Skeletal muscle satellite cell (primary cell): ENCODE data around the gene ART1.
"Not testable (repeated sequence)": the region's sequence is repeated elsewhere in the genome, so short reads cannot be mapped to it uniquely, and the experiment has no call there.

Experiments
- H3K27me3 ChIP-seq: 2 replicates; pipeline ENCODE4 v1.7.0; 2013; ENCODE audit warnings: low read length; ENCODE audit not compliant: control insufficient read depth, insufficient read depth
- H3K36me3 ChIP-seq: 2 replicates; pipeline ENCODE4 v1.7.0; 2013; ENCODE audit warnings: mild to moderate bottlenecking, control low read depth, low read length; ENCODE audit not compliant: insufficient read depth
- H3K4me1 ChIP-seq: 2 replicates; pipeline ENCODE4 v1.7.0; 2013; ENCODE audit warnings: low read length; ENCODE audit not compliant: control insufficient read depth, insufficient read depth
- H3K4me2 ChIP-seq: 2 replicates; pipeline ENCODE4 v1.7.0; 2013; ENCODE audit warnings: mild to moderate bottlenecking, low read length
- H3K4me3 ChIP-seq: 2 replicates; pipeline ENCODE4 v1.7.0; 2013; ENCODE audit warnings: low read length
- H3K9ac ChIP-seq: 2 replicates; pipeline ENCODE4 v1.7.0; 2013; ENCODE audit warnings: mild to moderate bottlenecking, low read depth, low read length, moderate library complexity
- H3K9me3 ChIP-seq: replicated peaks from 2 replicates; pipeline ENCODE4 v1.7.0; 2013; ENCODE audit warnings: mild to moderate bottlenecking, control low read depth, low read length

The ART1 gene

DNA sequence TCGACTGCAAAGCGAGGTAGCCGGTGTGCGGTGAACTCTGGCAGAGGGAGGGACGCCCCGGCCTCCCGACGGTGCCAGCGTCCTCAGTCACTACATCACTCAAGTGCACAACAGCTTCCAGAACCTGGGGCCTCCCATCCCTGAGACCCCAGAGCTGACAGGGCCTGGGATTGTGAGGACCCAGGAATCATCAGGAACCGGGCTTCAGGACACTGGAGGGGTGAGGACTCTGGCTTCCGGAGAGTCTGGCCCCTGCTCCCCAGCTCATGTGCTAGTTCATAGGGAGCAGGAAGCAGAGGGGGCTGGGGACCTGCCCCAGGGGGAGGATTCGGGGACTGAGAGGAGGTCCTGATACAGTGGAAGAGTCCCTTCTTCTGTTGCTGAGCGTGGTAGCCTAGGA, 7.7 kb upstream of the ART1 start:
- Histone ChIP-seq H3K4me1 (no peaks in the 10 kb centered on the region), H3K9ac (no peak overlapping the region), H3K36me3 (no peaks in the 10 kb centered on the region), H3K4me3 (no peak overlapping the region), H3K9me3 (no peaks in the 10 kb centered on the region), H3K27me3 (peaks cover 43% of the 10 kb centered on the region), H3K4me2 (no peak overlapping the region)

DNA sequence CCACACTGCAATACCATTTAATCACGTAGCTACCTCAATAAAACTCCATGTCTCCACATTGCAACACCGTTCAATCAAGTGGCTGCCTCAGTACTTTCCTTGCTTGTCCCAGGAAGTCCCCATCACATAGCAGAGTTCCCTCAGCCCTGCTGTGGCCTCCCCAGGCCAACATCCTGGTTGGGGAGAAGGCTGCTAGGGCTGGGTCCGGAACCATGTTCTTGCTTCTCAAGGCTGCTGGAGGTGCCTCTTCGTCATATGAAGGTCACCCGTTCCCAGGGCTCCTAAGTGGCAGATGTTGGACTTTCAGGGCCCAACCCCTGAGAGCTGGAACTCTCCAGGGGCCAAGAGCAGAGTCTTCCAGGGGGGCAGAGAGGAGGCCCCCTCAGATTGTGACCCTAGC, 6.4 kb upstream of the ART1 start:
- no peaks in the 10 kb centered on the region for H3K9me3 ChIP-seq
- H3K27me3 ChIP-seq = peaks cover 48% of the 10 kb centered on the region
- H3K4me2 ChIP-seq = no peak overlapping the region
- no peaks in the 10 kb centered on the region for H3K36me3 ChIP-seq
- H3K9ac ChIP-seq = no peak overlapping the region
- no peak overlapping the region for H3K4me3 ChIP-seq
- no peaks in the 10 kb centered on the region for H3K4me1 ChIP-seq

DNA sequence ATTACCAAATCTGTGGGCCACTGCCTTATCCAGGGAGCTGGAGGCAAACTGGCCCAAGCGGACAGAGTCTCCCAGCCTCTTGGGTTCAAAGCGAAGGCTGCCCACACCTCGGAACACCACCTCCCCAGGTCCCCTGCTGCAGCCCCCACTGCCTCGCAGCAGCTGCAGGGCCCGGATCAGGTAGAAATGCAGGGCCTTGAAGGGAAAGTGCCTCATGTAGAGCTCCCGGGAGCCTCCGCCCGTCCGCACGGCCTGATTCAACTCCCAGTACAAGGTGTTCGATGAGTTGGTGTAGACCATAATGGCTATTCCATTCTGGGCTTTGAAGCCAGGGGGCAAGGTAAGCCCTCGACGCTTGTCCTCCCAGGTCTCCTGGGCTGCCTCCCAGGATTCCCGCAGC, 5.1 kb upstream of the ART1 start:
- Histone ChIP-seq H3K36me3 (no peaks in the 10 kb centered on the region), H3K4me2 (no peak overlapping the region), H3K9ac (no peak overlapping the region), H3K4me1 (no peaks in the 10 kb centered on the region), H3K9me3 (no peaks in the 10 kb centered on the region), H3K4me3 (no peak overlapping the region), H3K27me3 (peaks cover 44% of the 10 kb centered on the region)

DNA sequence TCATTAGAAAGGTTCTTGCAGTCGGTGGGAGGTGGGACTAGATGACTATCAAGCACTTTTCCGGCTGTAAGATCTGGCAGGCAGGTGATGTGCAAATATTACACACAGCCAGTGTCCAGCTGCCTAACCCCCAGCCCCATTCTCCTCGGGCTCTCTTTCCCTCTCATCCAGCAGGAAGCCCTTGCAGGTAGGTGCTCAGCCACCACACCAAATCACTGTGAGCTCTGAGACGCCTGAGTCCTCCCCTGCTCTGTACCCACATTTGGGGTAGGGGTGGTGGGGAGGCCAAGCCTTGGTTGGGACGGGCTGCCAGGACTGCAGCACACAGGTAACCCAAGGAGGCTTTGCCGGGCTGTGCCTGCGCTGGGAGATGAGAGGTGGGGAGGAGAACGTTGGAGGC, 3.7 kb upstream of the ART1 start:
- Histone ChIP-seq H3K9me3 (no peaks in the 10 kb centered on the region), H3K4me2 (no peak overlapping the region), H3K9ac (no peak overlapping the region), H3K4me3 (no peak overlapping the region), H3K27me3 (peaks cover 54% of the 10 kb centered on the region), H3K36me3 (no peaks in the 10 kb centered on the region), H3K4me1 (no peaks in the 10 kb centered on the region)

DNA sequence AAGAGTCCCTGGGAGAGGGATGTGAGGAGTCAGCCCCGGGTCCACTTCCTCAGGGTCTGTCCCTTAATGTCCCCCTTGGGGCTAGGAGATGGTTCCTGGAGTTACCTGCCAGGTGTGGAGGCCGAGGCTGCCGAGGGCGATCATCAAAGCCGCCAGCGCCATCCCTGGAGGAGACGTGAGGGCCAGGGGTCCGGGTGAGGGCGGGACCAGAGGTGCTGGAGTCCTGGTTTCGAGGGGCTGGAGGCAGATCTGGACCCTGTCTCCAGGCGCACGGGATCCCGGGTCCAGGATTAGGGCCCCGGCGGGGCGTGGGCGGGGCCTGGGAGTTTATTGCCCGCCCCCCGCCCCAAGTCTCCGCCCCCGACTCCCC, 3.2 kb upstream of the ART1 start, which contains the start of gene ART5:
TSS of gene ART5 (minus strand) at position 292 of the 370 bp plus-strand sequence. CDS start at position 162, 130 bp downstream.
- no peaks in the 10 kb centered on the region for H3K9me3 ChIP-seq
- no peaks in the 10 kb centered on the region for H3K36me3 ChIP-seq
- H3K4me1 ChIP-seq = no peaks in the 10 kb centered on the region
- peaks cover 54% of the 10 kb centered on the region for H3K27me3 ChIP-seq
- H3K9ac ChIP-seq = peak within 1 kb of the TSS; percentile 57
- peak within 1 kb of the TSS; percentile 63 for H3K4me3 ChIP-seq
- peak within 1 kb of the TSS; percentile 95 for H3K4me2 ChIP-seq

DNA sequence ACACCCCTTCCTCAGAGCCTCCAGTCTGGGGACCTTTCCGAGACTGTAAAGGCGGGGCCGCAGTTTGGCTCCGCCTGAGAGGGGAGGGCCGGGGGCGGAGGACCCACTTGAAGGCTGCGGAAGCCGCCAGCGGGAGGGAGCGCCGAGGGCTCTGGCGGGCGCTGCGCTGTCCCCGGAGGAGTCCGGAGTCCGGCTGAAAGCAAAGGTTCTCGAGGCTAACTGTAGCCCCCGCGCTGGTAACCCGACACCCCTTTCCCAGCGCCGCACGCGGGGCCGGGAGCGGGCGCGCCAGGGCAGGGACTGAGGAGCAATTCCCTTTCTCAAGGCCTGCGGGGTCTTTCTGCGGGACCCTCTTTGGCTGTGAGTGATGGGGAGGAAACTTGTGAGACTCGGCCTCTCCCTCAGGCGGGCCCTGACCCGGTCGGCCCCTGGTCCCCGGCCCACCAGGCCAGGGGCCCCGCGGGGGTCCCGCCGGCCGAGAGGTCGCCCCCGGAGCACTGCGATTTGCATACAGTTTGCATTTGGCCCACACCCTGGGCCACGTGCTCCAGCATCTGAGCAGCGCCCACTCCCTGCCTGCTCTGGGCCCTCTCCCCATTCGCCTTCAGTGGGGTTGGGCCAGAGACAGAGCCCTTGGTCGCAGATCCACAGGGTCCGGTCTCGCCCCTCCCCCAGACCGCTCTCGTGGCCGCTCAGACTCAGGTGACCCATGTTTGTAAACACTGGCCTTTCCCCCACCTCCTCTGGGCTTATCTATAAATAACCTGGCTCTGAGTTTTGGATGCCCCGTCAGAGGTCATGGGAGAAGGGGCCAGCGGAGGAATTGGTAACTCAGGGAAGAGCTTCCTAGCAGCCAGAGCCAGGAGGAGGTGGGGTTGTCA, 2.6 kb upstream of the ART1 start:
- Histone ChIP-seq H3K4me3 (peak overlapping the region; percentile 63), H3K9me3 (no peaks in the 10 kb centered on the region), H3K27me3 (peaks cover 52% of the 10 kb centered on the region), H3K4me1 (no peaks in the 10 kb centered on the region), H3K9ac (peak overlapping the region; percentile 57), H3K36me3 (no peaks in the 10 kb centered on the region), H3K4me2 (peak overlapping the region; percentile 95)

DNA sequence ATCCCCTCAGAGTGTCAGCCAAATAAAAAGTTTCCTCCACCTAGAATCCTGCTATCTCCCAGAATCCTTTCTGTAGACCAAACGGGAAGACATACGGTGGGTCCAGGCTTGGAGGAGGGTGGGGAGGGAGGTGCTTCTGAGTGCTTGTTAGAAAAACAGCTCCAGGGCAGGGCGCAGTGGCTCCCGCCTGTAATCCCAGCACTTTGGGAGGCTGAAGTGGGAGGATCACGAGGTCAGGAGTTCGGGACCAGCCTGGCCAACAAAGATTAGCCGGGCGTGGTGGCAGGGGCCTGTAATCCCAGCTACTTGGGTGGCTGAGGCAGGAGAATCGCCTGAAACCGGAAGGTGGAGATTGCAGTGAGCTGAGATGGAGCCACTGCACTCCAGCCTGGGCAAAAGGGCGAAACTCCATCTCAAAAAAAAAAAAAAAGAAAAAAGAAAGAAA, 1.8 kb upstream of the ART1 start:
- H3K9ac ChIP-seq, H3K36me3 ChIP-seq, H3K4me1 ChIP-seq, H3K4me3 ChIP-seq, H3K9me3 ChIP-seq: not testable (repeated sequence)
- H3K27me3 ChIP-seq = peaks cover 51% of the 10 kb centered on the region
- peak overlapping the region; percentile 95 for H3K4me2 ChIP-seq

DNA sequence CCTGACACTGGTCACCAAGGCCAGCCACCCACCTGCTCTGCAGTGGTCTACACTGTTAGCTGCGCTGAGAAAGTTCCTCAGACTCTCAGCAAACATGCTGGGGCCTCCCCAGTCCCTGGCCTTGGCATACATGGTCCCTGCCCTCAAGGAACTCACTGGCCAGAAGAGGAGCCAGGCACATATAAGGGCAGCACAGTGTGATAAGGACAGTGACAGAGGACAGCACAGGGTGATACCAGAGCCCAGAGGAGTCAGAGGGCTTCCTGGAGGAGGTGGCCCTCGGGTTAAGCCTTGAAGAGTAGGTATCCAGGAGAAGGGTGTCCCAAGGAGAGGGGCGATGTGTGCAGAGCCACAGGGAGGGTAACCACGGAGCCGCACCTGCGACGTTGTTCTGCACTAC, 624 bp downstream of the ART1 start:
- peaks cover 58% of the 10 kb centered on the region for H3K27me3 ChIP-seq
- no peak overlapping the region for H3K4me2 ChIP-seq
- H3K9ac ChIP-seq = no peak overlapping the region
- H3K9me3 ChIP-seq = no peaks in the 10 kb centered on the region
- H3K4me3 ChIP-seq = no peak overlapping the region
- no peaks in the 10 kb centered on the region for H3K36me3 ChIP-seq
- H3K4me1 ChIP-seq = no peaks in the 10 kb centered on the region

DNA sequence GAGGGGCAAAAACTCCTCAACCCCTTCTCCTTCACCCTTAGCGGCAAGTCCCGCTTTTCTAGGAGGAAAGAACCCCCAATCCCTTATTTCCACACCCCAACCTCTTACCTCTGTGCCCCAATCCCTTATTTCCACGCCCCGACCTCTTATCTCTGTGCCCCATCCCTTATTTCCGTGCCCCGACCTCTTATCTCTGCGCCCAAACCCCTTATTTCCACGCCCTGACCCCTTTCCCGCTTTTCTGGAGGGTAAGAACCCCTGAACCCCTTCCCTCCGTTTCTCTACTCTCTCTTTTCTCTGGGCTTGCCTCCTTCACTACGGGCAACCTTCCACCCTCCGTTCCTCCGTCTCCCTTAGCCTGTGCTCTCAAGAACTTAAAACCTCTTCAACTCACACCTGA, 3.9 kb downstream of the ART1 start:
- H3K4me2 ChIP-seq = not testable (repeated sequence)

DNA sequence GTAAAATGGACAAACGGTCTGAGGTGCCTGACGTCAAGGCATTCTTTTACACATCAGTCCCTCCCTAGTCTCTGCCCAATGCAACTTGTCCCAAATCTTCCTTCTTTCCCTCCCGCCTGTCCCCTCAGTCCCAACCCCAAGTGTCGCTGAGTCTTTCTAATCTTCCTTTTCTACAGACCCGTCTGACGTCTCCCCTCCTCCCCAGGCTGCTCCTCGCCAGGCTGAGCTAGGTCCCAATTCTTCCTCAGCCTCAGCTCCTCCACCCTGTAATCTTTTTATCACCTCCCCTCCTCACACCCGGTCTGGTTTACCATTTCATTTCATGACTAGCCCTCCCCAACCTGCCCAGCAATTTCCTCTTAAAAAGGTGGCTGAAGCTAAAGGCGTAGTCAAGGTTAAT, 4.4 kb downstream of the ART1 start:
- H3K27me3 ChIP-seq = peaks cover 41% of the 10 kb centered on the region
- H3K9me3 ChIP-seq, H3K9ac ChIP-seq, H3K4me1 ChIP-seq, H3K4me3 ChIP-seq, H3K36me3 ChIP-seq, H3K4me2 ChIP-seq: not testable (repeated sequence)

More for the DNA sequence above, 3.9 kb downstream of the ART1 start:
- H3K4me3 ChIP-seq, H3K9me3 ChIP-seq, H3K36me3 ChIP-seq, H3K4me1 ChIP-seq, H3K9ac ChIP-seq: not testable (repeated sequence)
- H3K27me3 ChIP-seq = peaks cover 39% of the 10 kb centered on the region

DNA sequence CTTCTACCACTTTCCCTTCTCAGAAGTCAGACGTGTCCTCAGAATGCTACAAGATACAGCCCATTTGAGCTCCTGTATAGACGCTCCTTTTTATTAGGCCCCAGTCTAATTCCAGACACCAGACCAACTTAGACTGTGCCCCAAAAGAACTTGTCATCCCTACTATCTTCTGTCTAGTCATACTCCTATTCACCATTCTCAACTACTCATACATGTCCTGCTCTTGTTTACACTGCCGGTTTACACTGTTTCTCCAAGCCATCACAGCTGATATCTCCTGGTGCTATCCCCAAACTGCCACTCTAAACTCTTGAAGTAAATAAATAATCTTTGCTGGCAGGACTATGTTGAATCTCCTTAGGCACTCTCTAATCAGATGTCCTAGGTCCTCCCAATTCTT, 7.6 kb downstream of the ART1 start:
- not testable (repeated sequence) for H3K36me3 ChIP-seq, H3K4me1 ChIP-seq, H3K9me3 ChIP-seq, H3K4me2 ChIP-seq, H3K9ac ChIP-seq, H3K4me3 ChIP-seq
- H3K27me3 ChIP-seq = peaks cover 34% of the 10 kb centered on the region

DNA sequence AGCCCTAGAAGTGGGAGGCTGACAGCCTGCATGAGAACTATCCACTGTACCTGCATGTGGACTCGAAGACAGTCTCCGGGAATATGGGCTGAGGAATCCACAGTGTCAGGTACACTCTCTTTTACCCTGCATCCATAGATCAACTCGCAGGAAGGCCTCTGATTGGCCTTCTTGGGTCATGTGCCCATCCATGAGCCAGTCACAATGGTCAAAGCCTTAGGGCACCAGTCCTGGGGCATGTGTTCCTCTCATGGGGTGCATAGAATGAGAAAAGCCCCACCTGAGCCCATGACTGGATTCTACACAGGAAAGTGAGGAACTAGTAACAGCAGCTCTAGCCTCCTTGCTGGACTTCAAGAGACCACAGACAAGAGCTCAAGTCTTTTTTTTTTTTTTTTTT, 10.6 kb downstream of the ART1 start:
- Histone ChIP-seq H3K4me1 (no peaks in the 10 kb centered on the region), H3K9ac (no peak overlapping the region), H3K4me2 (no peak overlapping the region), H3K9me3 (no peaks in the 10 kb centered on the region), H3K4me3 (no peak overlapping the region), H3K36me3 (no peaks in the 10 kb centered on the region), H3K27me3 (peaks cover 16% of the 10 kb centered on the region)
